Lower leg skin (tissue), 3 donors: ENCODE data around the gene GAL3ST2.

Experiments
- POLR2A ChIP-seq, 2 donors: fragments of 450-650 bp; IDR thresholded peaks; one replicate each; pipeline ENCODE4 v1.6.1; 2016 to 2017; ENCODE audit warnings: antibody characterized with exemption in 2 of 2, mild to moderate bottlenecking in 1 of 2, moderate library complexity in 1 of 2
- TF ChIP-seq, protein P1 (sequence below), 3 donors: fragments of 450-650 bp; IDR thresholded peaks; one replicate each; pipeline ENCODE4 v1.5.1; 2016; ENCODE audit warnings: antibody characterized with exemption in 3 of 3, mild to moderate bottlenecking in 3 of 3, moderate library complexity in 2 of 3

DNA sequence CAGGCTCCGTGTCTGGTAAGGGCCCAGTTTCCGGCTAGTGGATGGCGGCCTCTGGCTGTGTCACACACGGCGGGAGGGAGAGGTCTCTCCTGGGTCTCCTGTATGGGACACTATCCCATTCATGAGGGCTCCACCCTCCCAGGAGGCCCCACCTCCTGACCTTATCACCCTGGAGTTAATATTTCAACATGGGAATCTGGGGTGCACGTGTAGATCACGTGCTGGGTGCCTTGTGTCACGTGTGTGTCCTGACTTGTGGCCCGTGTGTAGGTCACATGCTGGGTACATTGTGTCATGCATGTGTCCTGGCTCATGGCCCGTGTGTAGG, 42.3 kb downstream of the GAL3ST2 start:
- TF ChIP-seq, protein P1, sequence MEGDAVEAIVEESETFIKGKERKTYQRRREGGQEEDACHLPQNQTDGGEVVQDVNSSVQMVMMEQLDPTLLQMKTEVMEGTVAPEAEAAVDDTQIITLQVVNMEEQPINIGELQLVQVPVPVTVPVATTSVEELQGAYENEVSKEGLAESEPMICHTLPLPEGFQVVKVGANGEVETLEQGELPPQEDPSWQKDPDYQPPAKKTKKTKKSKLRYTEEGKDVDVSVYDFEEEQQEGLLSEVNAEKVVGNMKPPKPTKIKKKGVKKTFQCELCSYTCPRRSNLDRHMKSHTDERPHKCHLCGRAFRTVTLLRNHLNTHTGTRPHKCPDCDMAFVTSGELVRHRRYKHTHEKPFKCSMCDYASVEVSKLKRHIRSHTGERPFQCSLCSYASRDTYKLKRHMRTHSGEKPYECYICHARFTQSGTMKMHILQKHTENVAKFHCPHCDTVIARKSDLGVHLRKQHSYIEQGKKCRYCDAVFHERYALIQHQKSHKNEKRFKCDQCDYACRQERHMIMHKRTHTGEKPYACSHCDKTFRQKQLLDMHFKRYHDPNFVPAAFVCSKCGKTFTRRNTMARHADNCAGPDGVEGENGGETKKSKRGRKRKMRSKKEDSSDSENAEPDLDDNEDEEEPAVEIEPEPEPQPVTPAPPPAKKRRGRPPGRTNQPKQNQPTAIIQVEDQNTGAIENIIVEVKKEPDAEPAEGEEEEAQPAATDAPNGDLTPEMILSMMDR (IDR thresholded peaks at IDR 0.05) = peak in 1 of 3 donors; percentile 38
- no peak for TF ChIP-seq POLR2A (IDR thresholded peaks at IDR 0.05)
